ENCODE data around the gene BRD4.

DNA sequence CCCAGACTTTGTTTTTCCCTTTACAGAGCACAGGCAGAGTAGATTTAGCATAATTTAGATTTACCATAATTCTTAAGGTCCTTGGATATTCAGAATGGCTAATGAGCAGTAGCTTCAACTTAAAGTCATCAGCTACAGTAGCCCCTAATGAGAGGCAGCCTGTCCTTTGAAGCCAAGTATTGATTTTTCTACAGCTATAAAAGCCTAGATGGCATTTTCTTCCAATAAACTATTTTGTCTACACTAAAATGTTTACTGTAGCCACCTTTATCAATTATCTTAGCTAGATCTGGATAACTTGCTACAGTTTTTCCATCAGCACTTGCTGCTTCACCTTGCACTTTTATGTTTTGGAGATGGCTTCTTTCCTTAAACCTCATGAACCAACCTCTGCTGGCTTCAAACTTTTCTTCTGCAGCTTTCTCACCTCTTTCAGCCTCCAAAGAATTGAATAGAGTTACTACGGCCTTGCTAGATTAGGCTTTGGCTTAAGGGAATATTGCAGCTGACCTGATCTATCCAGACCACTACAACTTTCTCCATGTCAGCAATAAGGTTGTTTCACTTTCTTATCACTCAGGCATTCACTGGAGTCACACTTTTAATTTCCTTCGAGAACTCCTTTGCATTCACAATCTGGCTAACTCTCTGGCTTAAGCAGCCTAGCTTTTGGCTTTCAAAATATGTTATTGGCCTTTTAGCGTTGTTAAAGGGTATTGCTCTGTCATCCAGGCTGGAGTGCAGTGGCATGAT lies 26.6 kb downstream of the BRD4 start:
- TF ChIP-seq, protein P1, sequence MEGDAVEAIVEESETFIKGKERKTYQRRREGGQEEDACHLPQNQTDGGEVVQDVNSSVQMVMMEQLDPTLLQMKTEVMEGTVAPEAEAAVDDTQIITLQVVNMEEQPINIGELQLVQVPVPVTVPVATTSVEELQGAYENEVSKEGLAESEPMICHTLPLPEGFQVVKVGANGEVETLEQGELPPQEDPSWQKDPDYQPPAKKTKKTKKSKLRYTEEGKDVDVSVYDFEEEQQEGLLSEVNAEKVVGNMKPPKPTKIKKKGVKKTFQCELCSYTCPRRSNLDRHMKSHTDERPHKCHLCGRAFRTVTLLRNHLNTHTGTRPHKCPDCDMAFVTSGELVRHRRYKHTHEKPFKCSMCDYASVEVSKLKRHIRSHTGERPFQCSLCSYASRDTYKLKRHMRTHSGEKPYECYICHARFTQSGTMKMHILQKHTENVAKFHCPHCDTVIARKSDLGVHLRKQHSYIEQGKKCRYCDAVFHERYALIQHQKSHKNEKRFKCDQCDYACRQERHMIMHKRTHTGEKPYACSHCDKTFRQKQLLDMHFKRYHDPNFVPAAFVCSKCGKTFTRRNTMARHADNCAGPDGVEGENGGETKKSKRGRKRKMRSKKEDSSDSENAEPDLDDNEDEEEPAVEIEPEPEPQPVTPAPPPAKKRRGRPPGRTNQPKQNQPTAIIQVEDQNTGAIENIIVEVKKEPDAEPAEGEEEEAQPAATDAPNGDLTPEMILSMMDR (IDR thresholded peaks at IDR 0.05), result no peak
- TF ChIP-seq POLR2A (IDR thresholded peaks at IDR 0.05) (no peak), POLR2AphosphoS5 (IDR thresholded peaks at IDR 0.05) (no peak)

All from prostate gland (tissue), 2 donors.